Astrocyte (in vitro differentiated cells and primary cell): Measurements from ENCODE around the gene RABL3. TPM values are rescaled to one million over a fixed set of nuclear protein-coding genes. Genes with fewer than 3 reads are reported as not detected.
"Not testable (repeated sequence)": the region's sequence is repeated elsewhere in the genome, so short reads cannot be mapped to it uniquely, and the experiment has no call there.

Experiments
- DNase-seq: peaks from one replicate; pipeline ENCODE4 v3.0.0-alpha.2; 2010; ENCODE audit warnings: low read depth
- FAIRE-seq: peaks from 2 replicates; lab custom pipeline; 2011; peaks lifted over from hg19 to GRCh38; lab: Jason Lieb, UNC
- H2AFZ ChIP-seq: 2 replicates; pipeline ENCODE4 v1.6.0; 2012; ENCODE audit warnings: low read depth, low read length, inconsistent platforms
- H3K27ac ChIP-seq: 2 replicates; pipeline ENCODE4 v1.5.1; 2011; ENCODE audit warnings: low read depth, low read length, inconsistent platforms
- H3K27me3 ChIP-seq: 2 replicates; pipeline ENCODE4 v1.6.0; 2011; ENCODE audit warnings: low read length, inconsistent platforms; ENCODE audit not compliant: insufficient read depth
- H3K36me3 ChIP-seq: 2 replicates; pipeline ENCODE4 v1.5.1; 2011; ENCODE audit warnings: low read length, inconsistent platforms; ENCODE audit not compliant: insufficient read depth
- H3K4me1 ChIP-seq: 2 replicates; pipeline ENCODE4 v1.5.1; 2011; ENCODE audit warnings: low read length, inconsistent platforms; ENCODE audit not compliant: insufficient read depth
- H3K4me2 ChIP-seq: 2 replicates; pipeline ENCODE4 v1.6.0; 2012; ENCODE audit warnings: low read length, inconsistent platforms
- H3K4me3 ChIP-seq: 2 replicates; pipeline ENCODE4 v1.5.1; 2011; ENCODE audit warnings: low read depth, mild to moderate bottlenecking, low read length, inconsistent platforms; ENCODE audit not compliant: insufficient read depth
- H3K79me2 ChIP-seq: 2 replicates; pipeline ENCODE4 v1.6.0; 2012; ENCODE audit warnings: mild to moderate bottlenecking, low read length, inconsistent platforms; ENCODE audit not compliant: insufficient read depth
- H3K9ac ChIP-seq: 2 replicates; pipeline ENCODE4 v1.6.0; 2012; ENCODE audit warnings: mild to moderate bottlenecking, low read length, inconsistent platforms
- H3K9me3 ChIP-seq: 2 replicates; pipeline ENCODE4 v1.5.1; 2012; ENCODE audit warnings: low read depth, mild to moderate bottlenecking, low read length, inconsistent platforms; ENCODE audit not compliant: insufficient read depth
- H4K20me1 ChIP-seq: 2 replicates; pipeline ENCODE4 v1.6.0; 2012; ENCODE audit warnings: low read length, inconsistent platforms; ENCODE audit not compliant: insufficient read depth
- H3K27ac Mint-ChIP-seq: one replicate; pipeline ENCODE4 v1.8.0; 2021; ENCODE audit warnings: mild to moderate bottlenecking, mixed read lengths; ENCODE audit not compliant: unreplicated experiment
- H3K27me3 Mint-ChIP-seq: one replicate; pipeline ENCODE4 v1.8.0; 2021; ENCODE audit warnings: low read depth, mixed read lengths; ENCODE audit not compliant: unreplicated experiment
- H3K36me3 Mint-ChIP-seq: one replicate; pipeline ENCODE4 v1.8.0; 2021; ENCODE audit warnings: low read depth, mixed read lengths; ENCODE audit not compliant: unreplicated experiment
- H3K4me1 Mint-ChIP-seq: one replicate; pipeline ENCODE4 v1.8.0; 2021; ENCODE audit warnings: low read depth, mixed read lengths; ENCODE audit not compliant: unreplicated experiment
- H3K4me3 Mint-ChIP-seq: one replicate; pipeline ENCODE4 v1.8.0; 2021; ENCODE audit warnings: mild to moderate bottlenecking, moderate library complexity, mixed read lengths; ENCODE audit not compliant: unreplicated experiment
- H3K9me3 Mint-ChIP-seq: one replicate; pipeline ENCODE4 v1.8.0; 2021; ENCODE audit warnings: mild to moderate bottlenecking, mixed read lengths; ENCODE audit not compliant: unreplicated experiment
- CTCF ChIP-seq: IDR thresholded peaks from 2 replicates; pipeline ENCODE4 v1.5.1; 2011; ENCODE audit warnings: low read depth, mild to moderate bottlenecking, inconsistent platforms, low read length, moderate library complexity; ENCODE audit not compliant: insufficient read depth
- EZH2 ChIP-seq: IDR thresholded peaks from 2 replicates; pipeline ENCODE4 v1.6.1; 2012; ENCODE audit warnings: mild to moderate bottlenecking, low read length, inconsistent platforms; ENCODE audit not compliant: insufficient read depth
- total RNA-seq: library from RNA; stranded (reverse); gene quantifications from 2 replicates; pipeline ENCODE4 v1.2.1, GENCODE V29; 2021

Gene RABL3
- total RNA-seq, 1 donor from 2014 or later, result 16.8 TPM

- H3K27me3 ChIP-seq, result no peaks in the 10 kb centered on the region
- Mint-ChIP-seq H3K27ac (no peak overlapping the region), H3K36me3 (no peaks in the 10 kb centered on the region), H3K4me1 (peaks cover 3% of the 10 kb centered on the region), H3K9me3 (peaks cover 3% of the 10 kb centered on the region), H3K27me3 (no peaks in the 10 kb centered on the region), H3K4me3 (no peak overlapping the region)
- FAIRE-seq, result peak; percentile 26
- peak; percentile 14 for DNase-seq
- H3K4me3 ChIP-seq, result no peak overlapping the region
- H4K20me1 ChIP-seq, result no peaks in the 10 kb centered on the region
- H3K27ac ChIP-seq, result no peak overlapping the region
- H3K9ac ChIP-seq, result no peak overlapping the region
- no peaks in the 10 kb centered on the region for H3K4me1 ChIP-seq
- H3K36me3 ChIP-seq, result no peaks in the 10 kb centered on the region
- no peaks in the 10 kb centered on the region for H3K9me3 ChIP-seq
- TF ChIP-seq CTCF, result no peak
- TF ChIP-seq EZH2, result no peak
- H2AFZ ChIP-seq, result no peak overlapping the region
- no peak overlapping the region for H3K4me2 ChIP-seq
- H3K79me2 ChIP-seq, result no peaks in the 10 kb centered on the region
These were observed 15.5 kb downstream of the RABL3 start for GRCh38 chr3:120726791-120727190.

- H3K4me2 ChIP-seq, DNase-seq, H3K9ac ChIP-seq, H3K27ac Mint-ChIP-seq, FAIRE-seq, H3K9me3 ChIP-seq, H3K4me3 Mint-ChIP-seq, H3K4me1 Mint-ChIP-seq, H3K9me3 Mint-ChIP-seq, H4K20me1 ChIP-seq, H3K36me3 Mint-ChIP-seq, H3K27me3 Mint-ChIP-seq, H2AFZ ChIP-seq, H3K4me3 ChIP-seq, H3K27ac ChIP-seq, H3K4me1 ChIP-seq, H3K79me2 ChIP-seq, H3K27me3 ChIP-seq, H3K36me3 ChIP-seq: not testable (repeated sequence)
These were observed 23.0 kb downstream of the RABL3 start for GRCh38 chr3:120719167-120719834.

- H2AFZ ChIP-seq, result no peak overlapping the region
- no peaks in the 10 kb centered on the region for H3K27me3 ChIP-seq
- Mint-ChIP-seq H3K4me3 (no peak overlapping the region), H3K36me3 (no peaks in the 10 kb centered on the region), H3K4me1 (peaks cover 3% of the 10 kb centered on the region), H3K27me3 (no peaks in the 10 kb centered on the region), H3K9me3 (no peaks in the 10 kb centered on the region), H3K27ac (no peak overlapping the region)
- no peak for TF ChIP-seq EZH2
- TF ChIP-seq CTCF, result no peak
- no peak overlapping the region for H3K4me2 ChIP-seq
- no peak overlapping the region for H3K27ac ChIP-seq
- no peaks in the 10 kb centered on the region for H3K36me3 ChIP-seq
- H3K4me3 ChIP-seq, result no peak overlapping the region
- no peaks in the 10 kb centered on the region for H3K9me3 ChIP-seq
- DNase-seq, result no peak
- no peak for FAIRE-seq
- no peak overlapping the region for H3K9ac ChIP-seq
- H3K4me1 ChIP-seq, result no peaks in the 10 kb centered on the region
- H3K79me2 ChIP-seq, result peaks cover 6% of the 10 kb centered on the region
- no peaks in the 10 kb centered on the region for H4K20me1 ChIP-seq
These were observed 29.1 kb downstream of the RABL3 start for GRCh38 chr3:120713262-120713661.
